SKM-1 treated with dmso at 0.1 percent for 144 hours (cell line): Measurements from ENCODE around the gene LRRC1.

Experiments used
- DNase-seq: peaks from one replicate; lab custom pipeline; 2025; ENCODE audit not compliant: unreplicated experiment; lab: John Stamatoyannopoulos, UW

The LRRC1 gene

DNA sequence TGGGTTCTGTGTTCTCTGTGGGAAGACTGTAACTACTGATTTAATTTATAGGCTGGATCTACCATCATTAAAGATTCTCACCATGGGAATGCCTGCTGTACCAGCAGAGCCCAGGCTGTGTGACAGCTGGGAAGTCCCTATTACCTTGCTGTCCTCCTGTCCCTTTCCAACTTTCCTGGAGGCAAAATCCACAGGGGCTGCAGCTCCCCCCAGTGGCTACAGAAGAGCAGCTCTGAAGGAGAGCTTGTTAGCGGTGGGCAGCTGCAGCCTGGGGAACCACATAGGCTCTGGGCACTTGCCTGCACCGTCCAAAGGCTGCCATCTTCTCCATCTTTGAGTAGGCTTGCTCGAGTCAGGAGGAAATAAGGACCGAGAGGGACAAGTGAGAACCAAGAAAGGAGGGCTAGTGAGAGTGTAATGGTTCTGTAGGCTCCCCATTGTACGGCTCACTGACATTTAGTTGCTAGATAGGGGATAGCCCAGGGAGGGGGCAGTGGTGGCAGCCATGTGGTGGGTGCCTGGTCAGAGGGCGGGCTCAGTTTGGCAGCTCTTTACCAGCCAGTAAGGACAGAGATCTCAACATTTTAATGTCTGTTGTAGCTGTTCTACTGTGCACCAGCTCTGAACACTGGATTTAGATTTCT is 161.4 kb downstream of the LRRC1 start:
- peak; percentile 16 for DNase-seq

- no peak for DNase-seq
These were observed 162.0 kb downstream of the LRRC1 start for GRCh38 chr6:53956804-53957203.

DNA sequence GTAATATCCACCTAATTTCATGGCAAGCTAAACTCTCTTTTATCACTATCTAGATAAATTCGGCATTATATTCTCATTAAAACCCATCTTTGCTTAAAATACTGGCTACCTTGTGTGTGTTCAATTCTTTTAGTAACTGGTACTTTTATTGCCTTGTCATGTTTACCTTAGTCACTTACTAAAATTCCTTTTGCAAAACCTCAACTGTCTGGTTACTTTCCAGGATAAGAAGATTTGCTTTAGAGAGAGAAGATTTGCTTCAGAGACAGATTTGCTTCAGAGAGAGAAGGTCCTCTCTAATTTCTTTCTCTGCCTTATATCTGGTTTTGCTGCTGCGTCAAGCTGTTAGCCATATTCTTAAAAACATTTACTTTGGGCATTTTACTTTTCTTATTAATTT is 164.9 kb downstream of the LRRC1 start:
- no peak for DNase-seq

GRCh38 chr6:53960311-53960710 is 165.5 kb downstream of the LRRC1 start:
- DNase-seq, result no peak

GRCh38 chr6:53961679-53962370 is 167.0 kb downstream of the LRRC1 start:
- DNase-seq, result no peak

- DNase-seq, result no peak
These were observed 167.8 kb downstream of the LRRC1 start for GRCh38 chr6:53962646-53963045.

- DNase-seq, result no peak
These were observed 172.6 kb downstream of the LRRC1 start for GRCh38 chr6:53967415-53967814.
